Measurements from ENCODE around the gene GALNTL6.
"Not testable (repeated sequence)": the region's sequence is repeated elsewhere in the genome, so short reads cannot be mapped to it uniquely, and the experiment has no call there.

The GALNTL6 gene

DNA sequence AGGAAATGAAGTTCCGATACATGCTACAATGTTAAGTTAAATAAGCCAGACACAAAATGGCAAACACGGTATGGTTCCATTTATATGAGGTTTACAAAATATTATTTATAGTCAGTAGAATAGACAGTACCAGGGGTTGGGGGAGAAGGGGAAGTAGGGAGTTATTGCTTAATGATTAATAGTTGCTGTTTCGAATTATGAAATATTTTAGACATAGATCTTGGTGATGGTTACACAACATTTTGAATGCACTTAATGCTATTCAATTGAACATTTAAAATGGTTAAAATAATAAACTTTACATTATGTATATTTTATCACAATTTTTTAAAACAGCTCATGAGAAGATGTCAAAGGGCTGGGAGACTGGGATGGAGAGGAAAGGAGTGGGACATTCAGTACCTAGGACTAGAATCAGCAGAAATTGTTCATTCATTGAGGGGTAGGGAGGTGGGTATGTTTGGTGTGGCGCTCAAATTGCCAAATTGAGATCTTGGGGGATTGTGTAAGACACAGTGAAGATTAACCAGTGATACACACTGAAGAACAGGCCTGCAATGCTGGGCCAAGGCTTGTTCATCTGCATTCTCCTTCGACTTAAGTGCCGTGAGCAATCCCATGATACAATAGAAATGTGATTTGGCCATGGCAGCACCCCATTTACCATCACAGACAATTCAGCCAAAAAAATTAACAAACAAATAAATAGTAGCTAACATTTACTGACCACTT is 1189.8 kb downstream of the GALNTL6 start:
- Mint-ChIP-seq H3K36me3 (no peaks in the 10 kb centered on the region), H3K4me1 (no peaks in the 10 kb centered on the region), H3K27ac (no peak overlapping the region), H3K4me3 (no peak overlapping the region), H3K9me3 (no peaks in the 10 kb centered on the region), H3K27me3 (peaks cover 17% of the 10 kb centered on the region)
- no peak for ATAC-seq

DNA sequence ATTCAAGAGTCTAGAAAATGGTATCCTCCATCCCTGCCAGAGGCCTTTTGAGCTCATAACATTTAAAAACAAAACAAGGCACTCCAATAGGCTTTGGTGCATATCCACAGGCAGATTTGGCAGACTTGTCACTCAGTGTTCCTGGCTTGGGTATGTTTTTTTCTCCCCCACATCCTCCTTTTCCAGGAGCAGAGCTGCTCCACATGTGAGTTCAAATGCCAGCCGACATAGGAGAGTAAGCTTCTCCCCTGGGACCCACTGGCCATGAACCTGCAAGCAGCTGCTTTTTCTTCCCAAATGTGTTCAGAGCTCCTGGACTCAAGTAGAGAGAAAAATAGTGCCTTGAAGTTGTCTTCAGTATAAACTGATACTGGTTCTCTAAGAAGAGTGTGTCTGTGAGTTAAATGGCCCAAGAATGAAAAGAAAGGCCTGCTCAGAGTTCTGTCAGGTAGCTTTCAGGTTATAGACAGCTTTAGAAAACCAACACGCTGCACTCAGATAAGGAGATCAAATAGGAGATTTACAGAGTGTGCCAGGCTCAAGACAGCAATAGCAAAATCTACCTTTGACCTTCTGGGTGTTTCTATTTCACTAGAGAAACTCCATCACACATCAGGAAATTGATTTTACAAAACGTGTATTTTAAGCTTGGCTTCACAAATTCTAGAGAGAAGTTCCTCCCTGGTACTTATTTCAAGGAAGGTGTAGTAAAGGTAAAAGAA is 1192.9 kb downstream of the GALNTL6 start:
- H3K4me1 Mint-ChIP-seq: no peaks in the 10 kb centered on the region
- no peak overlapping the region for H3K4me3 Mint-ChIP-seq
- no peak for ATAC-seq
- no peaks in the 10 kb centered on the region for H3K9me3 Mint-ChIP-seq
- no peaks in the 10 kb centered on the region for H3K27me3 Mint-ChIP-seq
- H3K36me3 Mint-ChIP-seq: no peaks in the 10 kb centered on the region
- H3K27ac Mint-ChIP-seq: no peak overlapping the region

DNA sequence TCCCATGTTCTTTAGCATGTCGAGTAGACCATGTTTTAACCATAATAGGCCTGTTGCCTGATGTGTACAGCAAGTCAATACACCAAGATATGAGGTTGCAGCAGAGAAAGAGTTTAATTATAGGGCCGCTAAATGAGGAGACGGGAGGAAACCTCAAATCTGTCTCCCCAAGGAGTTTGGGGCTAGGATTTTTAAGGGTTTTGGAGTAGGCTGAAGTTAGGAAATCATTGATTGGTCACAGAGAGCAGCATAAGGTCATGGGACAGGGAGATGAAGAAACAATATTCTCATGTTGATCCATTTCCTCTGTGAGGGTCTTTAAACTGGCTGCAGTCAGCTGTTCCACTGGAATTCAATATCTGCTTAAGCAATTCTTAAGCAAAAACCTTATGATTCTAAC is 1195.2 kb downstream of the GALNTL6 start:
- Mint-ChIP-seq H3K4me3 (no peak overlapping the region), H3K36me3 (no peaks in the 10 kb centered on the region), H3K9me3 (no peaks in the 10 kb centered on the region), H3K27ac (no peak overlapping the region), H3K4me1 (no peaks in the 10 kb centered on the region), H3K27me3 (no peaks in the 10 kb centered on the region)
- no peak for ATAC-seq

DNA sequence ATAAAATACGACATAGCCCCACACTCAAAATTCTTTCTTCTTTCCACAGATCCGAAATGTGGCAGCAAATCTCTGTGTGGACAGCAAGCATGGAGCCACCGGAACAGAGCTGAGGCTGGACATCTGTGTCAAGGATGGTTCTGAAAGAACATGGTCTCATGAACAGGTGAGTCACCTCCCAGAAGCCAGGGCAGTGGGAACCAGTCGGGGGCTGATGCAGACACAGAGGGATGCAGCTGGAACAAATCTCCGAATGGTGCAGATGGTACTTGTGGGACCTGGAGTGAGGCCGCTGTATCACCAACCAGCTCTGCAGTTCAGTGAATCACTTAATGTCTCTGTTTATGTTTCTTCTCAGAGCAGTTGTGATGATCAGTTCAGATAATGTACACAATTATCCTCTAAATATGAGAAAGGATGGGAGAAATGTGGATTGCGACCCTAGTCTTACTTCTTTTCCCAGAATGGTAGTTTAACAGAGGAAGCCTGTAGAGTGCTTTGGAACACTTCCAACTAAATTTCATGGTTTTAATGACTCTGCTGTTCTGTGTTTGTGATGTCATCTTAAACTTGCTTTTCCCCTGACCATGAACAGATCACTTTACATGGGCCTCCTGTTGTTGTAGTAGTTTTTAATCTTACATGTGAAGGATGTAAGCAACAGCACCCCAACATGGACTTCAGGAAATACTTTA is 1196.1 kb downstream of the GALNTL6 start:
- H3K27ac Mint-ChIP-seq: no peak overlapping the region
- no peak overlapping the region for H3K4me3 Mint-ChIP-seq
- H3K9me3 Mint-ChIP-seq: no peaks in the 10 kb centered on the region
- no peak for ATAC-seq
- H3K4me1 Mint-ChIP-seq: no peaks in the 10 kb centered on the region
- no peaks in the 10 kb centered on the region for H3K36me3 Mint-ChIP-seq
- no peaks in the 10 kb centered on the region for H3K27me3 Mint-ChIP-seq

DNA sequence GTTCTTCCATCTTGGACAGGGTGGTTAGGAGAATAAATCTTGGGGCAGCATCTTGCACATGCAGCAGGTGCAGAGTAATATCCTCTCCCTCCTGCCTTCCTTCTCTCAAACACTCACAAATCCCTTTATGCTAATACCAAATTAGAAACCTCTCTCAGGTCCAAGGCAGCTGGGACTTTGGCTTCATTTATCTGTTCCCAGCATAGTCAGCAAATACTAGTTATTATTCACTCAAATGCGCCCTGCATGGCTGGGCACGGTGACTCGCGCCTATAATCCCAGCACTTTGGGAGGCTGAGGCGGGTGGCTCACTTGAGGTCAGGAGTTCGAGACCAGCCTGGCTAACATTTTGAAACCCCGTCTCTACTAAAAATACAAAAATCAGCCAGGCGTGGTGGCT is 1199.4 kb downstream of the GALNTL6 start:
- no peaks in the 10 kb centered on the region for H3K27me3 Mint-ChIP-seq
- H3K4me3 Mint-ChIP-seq: no peak overlapping the region
- ATAC-seq: no peak
- no peaks in the 10 kb centered on the region for H3K36me3 Mint-ChIP-seq
- no peaks in the 10 kb centered on the region for H3K4me1 Mint-ChIP-seq
- H3K9me3 Mint-ChIP-seq: no peaks in the 10 kb centered on the region
- no peak overlapping the region for H3K27ac Mint-ChIP-seq

DNA sequence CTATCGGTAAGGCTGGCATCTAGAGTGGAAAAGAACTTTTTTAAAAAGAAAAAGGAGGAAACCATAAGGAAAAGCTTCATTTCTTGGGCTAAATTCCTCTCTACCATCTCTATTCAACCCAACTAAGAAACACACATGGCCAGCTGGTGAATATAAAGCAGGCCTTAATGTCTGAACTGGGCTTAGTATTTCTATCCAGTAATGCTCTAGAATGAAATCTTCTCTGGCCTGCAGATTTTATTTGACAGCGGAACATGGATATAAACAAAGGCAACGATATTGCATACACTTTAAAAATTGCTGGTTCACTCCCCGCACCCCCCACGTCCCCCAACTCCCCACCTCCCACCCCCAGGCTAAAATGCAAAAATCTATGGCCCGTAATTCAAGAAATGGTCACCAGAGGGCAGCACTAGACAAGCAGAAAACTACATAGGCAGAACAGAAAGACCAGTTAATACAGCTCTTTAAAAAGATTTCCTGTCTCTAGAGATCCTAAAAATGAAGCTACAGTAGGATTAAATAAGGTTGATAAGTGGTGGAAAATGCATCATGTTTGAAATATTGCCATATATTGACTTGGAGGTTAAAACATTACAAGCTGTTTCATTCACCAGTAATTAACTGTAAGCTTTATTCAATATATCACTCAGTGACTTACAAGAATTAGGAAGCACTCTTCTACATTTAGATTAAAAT is 1200.2 kb downstream of the GALNTL6 start:
- H3K4me1 Mint-ChIP-seq: no peaks in the 10 kb centered on the region
- no peaks in the 10 kb centered on the region for H3K36me3 Mint-ChIP-seq
- no peak for ATAC-seq
- no peaks in the 10 kb centered on the region for H3K9me3 Mint-ChIP-seq
- H3K4me3 Mint-ChIP-seq: no peak overlapping the region
- no peaks in the 10 kb centered on the region for H3K27me3 Mint-ChIP-seq
- H3K27ac Mint-ChIP-seq: no peak overlapping the region

DNA sequence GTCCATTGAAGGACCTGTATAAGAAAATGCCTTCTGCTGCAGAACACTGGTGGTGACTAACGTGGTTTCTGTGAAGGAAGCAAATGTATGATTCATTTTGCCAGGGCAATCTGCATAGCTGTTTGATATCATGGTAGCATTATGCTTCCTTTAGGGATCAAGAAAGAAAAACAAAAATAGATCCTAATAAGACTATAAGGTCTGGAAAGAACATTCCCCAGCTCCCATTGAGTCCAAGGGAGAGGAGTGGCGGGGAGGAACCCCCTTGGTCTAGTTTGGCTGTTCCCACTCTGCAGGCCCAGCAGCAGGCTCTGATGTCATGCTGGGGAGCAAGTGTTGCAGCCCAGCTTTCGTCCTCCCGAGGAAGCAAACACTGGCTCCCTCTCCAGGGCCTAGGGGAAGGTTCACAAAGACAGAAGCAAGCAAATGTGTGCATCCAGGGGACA is 1200.9 kb downstream of the GALNTL6 start:
- no peaks in the 10 kb centered on the region for H3K27me3 Mint-ChIP-seq
- ATAC-seq: no peak
- no peak overlapping the region for H3K4me3 Mint-ChIP-seq
- H3K27ac Mint-ChIP-seq: no peak overlapping the region
- no peaks in the 10 kb centered on the region for H3K36me3 Mint-ChIP-seq
- no peaks in the 10 kb centered on the region for H3K9me3 Mint-ChIP-seq
- no peaks in the 10 kb centered on the region for H3K4me1 Mint-ChIP-seq

DNA sequence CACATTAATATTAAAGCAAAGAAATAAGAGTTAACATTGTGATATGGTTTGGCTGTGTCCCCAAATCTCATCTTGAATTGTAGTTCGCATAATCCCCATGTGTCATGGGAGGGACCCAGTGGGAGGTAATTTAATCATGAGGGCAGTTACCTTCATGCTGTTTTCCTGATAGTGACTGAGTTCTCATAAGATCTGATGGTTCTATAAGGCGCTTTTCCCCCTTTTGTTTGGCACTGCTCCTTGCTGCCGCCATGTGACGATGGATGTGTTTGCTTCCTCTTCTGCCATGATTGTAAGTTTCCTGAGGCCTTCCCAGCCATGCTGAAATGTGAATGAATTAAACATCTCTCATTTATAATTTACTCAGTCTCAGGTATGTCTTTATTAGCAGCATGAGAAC is 1201.6 kb downstream of the GALNTL6 start:
- no peaks in the 10 kb centered on the region for H3K9me3 Mint-ChIP-seq
- H3K27me3 Mint-ChIP-seq: no peaks in the 10 kb centered on the region
- no peak overlapping the region for H3K27ac Mint-ChIP-seq
- no peak for ATAC-seq
- H3K4me3 Mint-ChIP-seq: no peak overlapping the region
- H3K36me3 Mint-ChIP-seq: no peaks in the 10 kb centered on the region
- no peaks in the 10 kb centered on the region for H3K4me1 Mint-ChIP-seq

DNA sequence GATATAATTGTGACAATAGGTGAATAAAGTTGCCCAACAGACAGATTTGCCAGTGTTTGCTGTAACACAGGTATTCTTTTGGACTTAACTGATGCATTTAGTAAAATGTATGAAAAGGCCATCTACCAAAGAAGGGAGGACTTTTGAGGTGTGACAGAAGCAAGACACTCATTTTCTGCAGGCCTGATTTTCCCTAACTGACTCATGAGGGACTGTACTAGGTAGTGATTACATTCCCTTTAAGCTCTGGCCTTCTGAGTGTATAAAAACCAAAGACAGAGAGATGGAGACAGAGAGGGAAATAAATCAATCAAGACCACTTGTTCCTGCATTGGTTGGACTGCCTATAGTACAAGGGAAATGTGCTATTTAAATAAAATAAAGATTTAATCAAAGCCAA is 1204.6 kb downstream of the GALNTL6 start:
- Mint-ChIP-seq H3K27ac (no peak overlapping the region), H3K4me1 (no peaks in the 10 kb centered on the region), H3K27me3 (no peaks in the 10 kb centered on the region), H3K36me3 (no peaks in the 10 kb centered on the region), H3K4me3 (no peak overlapping the region), H3K9me3 (peaks cover 3% of the 10 kb centered on the region)
- ATAC-seq: no peak

DNA sequence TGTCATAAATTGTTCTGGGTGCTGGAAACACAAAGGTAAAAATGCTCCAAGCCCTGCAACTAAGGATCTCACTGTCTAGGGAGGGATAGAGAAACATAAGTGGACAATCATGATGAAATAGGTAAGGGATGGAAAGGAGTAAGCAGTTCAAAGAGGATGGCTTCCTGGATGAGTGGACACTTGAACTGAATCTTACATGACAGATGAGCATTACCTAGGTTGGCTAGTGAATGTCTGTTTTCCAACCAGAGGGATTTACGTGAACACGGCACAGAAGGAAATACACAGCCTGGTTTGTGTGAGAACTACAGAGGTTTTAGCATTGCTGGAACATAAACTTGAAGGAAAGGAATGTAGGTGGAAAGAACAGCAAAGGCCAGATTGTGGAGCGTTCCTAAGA is 1205.2 kb downstream of the GALNTL6 start:
- H3K9me3 Mint-ChIP-seq: peaks cover 3% of the 10 kb centered on the region
- ATAC-seq: no peak
- no peak overlapping the region for H3K4me3 Mint-ChIP-seq
- no peak overlapping the region for H3K27ac Mint-ChIP-seq
- no peaks in the 10 kb centered on the region for H3K36me3 Mint-ChIP-seq
- no peaks in the 10 kb centered on the region for H3K4me1 Mint-ChIP-seq
- H3K27me3 Mint-ChIP-seq: no peaks in the 10 kb centered on the region

DNA sequence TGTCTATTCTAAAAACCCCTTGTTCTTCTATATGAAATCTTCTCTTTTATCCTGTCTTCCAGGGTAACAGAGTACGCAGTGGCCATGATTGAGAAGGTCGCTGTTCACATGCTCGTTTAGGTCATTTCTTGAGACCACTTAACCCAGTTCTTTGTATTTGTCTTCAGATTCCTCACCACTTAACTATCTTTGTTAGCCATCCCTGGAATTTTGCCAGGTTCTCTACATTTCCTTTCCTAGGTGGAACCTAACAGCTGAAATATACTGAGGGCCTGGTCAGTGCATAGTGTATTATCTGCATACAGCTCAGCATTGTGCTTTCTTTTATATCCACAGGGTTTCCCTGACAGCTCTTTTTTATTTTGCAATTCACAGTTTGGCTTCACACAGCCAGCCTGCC is 1206.5 kb downstream of the GALNTL6 start:
- H3K27ac Mint-ChIP-seq: no peak overlapping the region
- H3K4me3 Mint-ChIP-seq: no peak overlapping the region
- H3K4me1 Mint-ChIP-seq: no peaks in the 10 kb centered on the region
- peaks cover 3% of the 10 kb centered on the region for H3K9me3 Mint-ChIP-seq
- H3K27me3 Mint-ChIP-seq: no peaks in the 10 kb centered on the region
- ATAC-seq: no peak
- H3K36me3 Mint-ChIP-seq: no peaks in the 10 kb centered on the region

DNA sequence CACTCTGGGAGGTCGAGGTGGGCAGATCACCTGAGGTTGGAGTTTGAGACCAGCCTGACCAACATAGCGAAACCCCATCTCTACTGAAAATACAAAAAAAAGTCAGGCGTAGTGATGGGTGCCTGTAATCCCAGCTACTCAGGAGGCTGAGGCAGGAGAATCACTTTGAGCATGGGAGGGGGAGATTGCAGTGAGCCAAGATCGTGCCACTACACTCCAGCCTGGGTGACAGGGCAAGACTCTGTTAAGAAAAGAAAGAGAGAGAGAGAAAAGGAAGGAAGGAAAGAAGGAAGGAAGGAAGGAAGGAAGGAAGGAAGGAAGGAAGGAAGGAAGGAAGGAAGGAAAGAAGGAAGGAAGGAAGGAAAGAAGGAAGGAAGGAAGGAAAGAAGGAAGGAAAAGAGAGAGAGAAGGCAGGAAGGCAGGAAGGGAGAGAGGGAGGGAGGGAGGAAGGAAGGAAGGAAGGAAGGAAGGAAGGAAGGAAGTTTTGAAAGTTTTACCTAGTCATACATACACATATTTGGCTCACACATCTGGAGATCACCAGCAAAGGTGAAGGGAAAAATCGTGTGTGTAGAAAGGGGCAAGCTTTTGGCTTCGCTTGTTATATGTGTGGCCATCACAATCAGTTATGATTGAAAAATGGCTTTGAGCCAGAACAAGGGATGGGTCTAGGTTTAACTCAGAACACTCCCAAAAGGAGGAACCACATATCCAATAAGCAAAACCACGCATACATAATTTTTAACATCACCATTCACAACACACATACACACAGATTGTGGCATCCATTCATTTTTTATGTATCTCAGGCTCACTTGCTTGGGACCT is 1208.8 kb downstream of the GALNTL6 start:
- H3K27ac Mint-ChIP-seq, H3K4me3 Mint-ChIP-seq, H3K27me3 Mint-ChIP-seq, H3K4me1 Mint-ChIP-seq, H3K9me3 Mint-ChIP-seq, ATAC-seq, H3K36me3 Mint-ChIP-seq: not testable (repeated sequence)

DNA sequence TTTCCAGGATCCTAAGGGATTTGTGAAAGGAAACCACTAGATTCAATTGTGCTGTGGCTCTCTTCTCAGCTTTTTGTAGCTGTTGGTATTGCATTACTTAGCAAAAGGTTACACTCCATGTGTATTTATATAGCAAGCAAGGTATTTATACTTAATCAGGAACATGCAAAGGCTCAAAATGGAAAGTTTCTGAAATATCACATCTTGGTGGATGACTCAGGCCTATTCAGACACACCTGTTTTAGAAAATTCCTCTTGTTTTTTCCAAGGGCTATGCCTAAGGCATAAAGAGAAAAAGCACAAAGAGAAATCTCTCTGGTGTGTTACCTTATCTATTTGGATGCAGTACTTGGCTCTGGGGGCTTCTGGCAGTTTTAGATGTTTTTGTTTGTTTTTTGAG is 1211.0 kb downstream of the GALNTL6 start:
- H3K4me1 Mint-ChIP-seq: peaks cover 6% of the 10 kb centered on the region
- H3K27me3 Mint-ChIP-seq: no peaks in the 10 kb centered on the region
- no peaks in the 10 kb centered on the region for H3K36me3 Mint-ChIP-seq
- peaks cover 3% of the 10 kb centered on the region for H3K9me3 Mint-ChIP-seq
- H3K4me3 Mint-ChIP-seq: no peak overlapping the region
- no peak overlapping the region for H3K27ac Mint-ChIP-seq
- ATAC-seq: no peak

DNA sequence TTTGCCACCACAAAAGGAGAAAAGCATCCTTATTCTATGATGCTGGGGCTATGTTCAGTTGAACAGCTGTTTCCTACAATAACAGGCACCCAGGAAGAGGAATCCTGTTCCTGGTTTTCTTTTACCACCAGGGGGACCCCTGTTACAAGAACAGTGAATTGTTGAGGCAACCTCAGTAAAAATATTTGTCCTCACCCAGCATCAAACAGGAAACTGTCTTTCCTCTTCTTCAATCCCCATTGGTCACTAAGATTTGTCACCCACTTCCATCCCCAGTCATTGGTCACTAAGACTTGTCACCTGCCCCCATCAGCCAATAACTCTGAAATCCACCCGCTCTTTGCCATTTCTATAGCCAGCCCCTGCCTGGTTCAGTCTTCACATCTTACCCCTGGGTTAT is 1211.9 kb downstream of the GALNTL6 start:
- no peak for ATAC-seq
- Mint-ChIP-seq H3K36me3 (no peaks in the 10 kb centered on the region), H3K9me3 (peaks cover 3% of the 10 kb centered on the region), H3K4me3 (no peak overlapping the region), H3K27me3 (no peaks in the 10 kb centered on the region), H3K4me1 (peaks cover 6% of the 10 kb centered on the region), H3K27ac (no peak overlapping the region)

DNA sequence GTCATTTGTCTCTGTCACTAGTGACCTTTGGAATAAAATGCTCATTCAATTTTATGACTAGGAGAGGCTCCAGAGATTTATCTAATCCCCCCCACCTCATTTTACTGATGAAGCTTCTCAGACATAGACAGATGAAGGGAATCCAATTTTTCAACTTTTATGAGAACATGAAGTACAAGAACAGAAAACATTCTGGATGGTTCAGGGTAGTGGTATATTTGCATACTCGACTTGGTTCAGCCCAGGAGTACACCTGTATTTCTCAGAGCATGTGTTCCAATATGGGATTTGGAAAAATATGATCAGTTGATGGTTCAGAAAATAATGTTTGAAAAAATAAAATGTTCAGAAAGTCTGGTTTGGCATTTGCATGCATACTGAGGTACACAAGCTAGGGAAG is 1224.0 kb downstream of the GALNTL6 start:
- no peak overlapping the region for H3K27ac Mint-ChIP-seq
- ATAC-seq: no peak
- H3K4me1 Mint-ChIP-seq: no peaks in the 10 kb centered on the region
- H3K36me3 Mint-ChIP-seq: no peaks in the 10 kb centered on the region
- H3K27me3 Mint-ChIP-seq: peaks cover 32% of the 10 kb centered on the region
- H3K4me3 Mint-ChIP-seq: no peak overlapping the region
- H3K9me3 Mint-ChIP-seq: no peaks in the 10 kb centered on the region

All from stimulated activated memory B cell treated with anti-CD40 and anti-IgM and Interleukin-4, amounts not matched to agents 10 μg/mL and 1 μg/mL and 100 μg/mL, for 72 hours (primary cell).